ENCODE measurements around the gene ADAM33. TPM values are rescaled to one million over a fixed set of nuclear protein-coding genes. Genes with fewer than 3 reads are reported as not detected.

Gene ADAM33
- total and polyA plus RNA-seq, 4 donors: 0.11 to 1.2 (median 0.60) TPM

DNA sequence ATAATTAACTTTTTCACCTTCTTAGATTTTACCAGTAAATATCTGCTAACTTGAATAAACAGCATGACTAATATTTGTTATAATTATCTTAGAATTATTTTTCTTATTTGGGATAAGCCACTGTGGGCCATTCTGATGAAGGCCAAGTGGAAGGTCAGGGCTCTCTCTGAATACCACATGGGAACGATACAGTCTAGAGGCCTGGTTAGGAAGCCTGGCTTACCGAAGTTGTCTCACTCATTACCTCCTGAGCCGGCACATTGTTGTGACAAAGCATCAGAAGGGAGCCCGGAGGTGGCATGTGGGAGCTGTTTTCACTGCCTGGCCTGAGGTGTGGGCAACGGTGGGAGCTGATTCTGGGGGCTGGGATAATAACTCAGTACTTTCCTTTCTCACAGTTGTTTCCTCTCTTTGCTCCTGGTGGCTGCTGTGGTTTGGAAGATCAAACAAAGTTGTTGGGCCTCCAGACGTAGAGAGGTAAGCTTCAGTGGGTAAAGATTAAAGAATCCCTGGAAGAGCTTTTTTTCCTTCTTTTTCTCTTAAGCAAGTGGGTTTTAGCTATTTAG, 47.8 kb downstream of the ADAM33 start:
- WGBS: 80% methylated on average over 6 of the region's 6 CpGs
- no peak overlapping the region for H3K4me3 ChIP-seq (ENCODE audit: low read depth in 1 of 3, low read length in 3 of 3)
- H3K9me3 ChIP-seq (ENCODE audit: control insufficient read depth in 4 of 4, low read length in 3 of 4): no peaks in the 10 kb centered on the region
- peaks cover 0 to 33% (median 19%) of the 10 kb centered on the region in 4 donors for H3K4me1 ChIP-seq (ENCODE audit: control insufficient read depth in 4 of 4, insufficient read depth in 4 of 4, low read length in 3 of 4)
- H3K9ac ChIP-seq (ENCODE audit: low read depth in 1 of 2, low read length in 2 of 2): no peak overlapping the region
- peaks cover 0 to 6% (median 2%) of the 10 kb centered on the region in 4 donors for H3K36me3 ChIP-seq (ENCODE audit: control insufficient read depth in 4 of 4, insufficient read depth in 3 of 4, low read depth in 1 of 4, low read length in 3 of 4)
- TF ChIP-seq YY1 (IDR thresholded peaks at IDR 0.05) (no peak), RAD21 (IDR thresholded peaks at IDR 0.05) (no peak), SP1 (IDR thresholded peaks at IDR 0.05) (no peak), RXRA (IDR thresholded peaks at IDR 0.05) (no peak), JUND (IDR thresholded peaks at IDR 0.05) (no peak), FOXA1 (IDR thresholded peaks at IDR 0.05) (no peak), NR2F2 (IDR thresholded peaks at IDR 0.05) (no peak)
- H3K27ac ChIP-seq (ENCODE audit: low read depth in 1 of 2, low read length in 2 of 2): no peak overlapping the region
- H3K27me3 ChIP-seq (ENCODE audit: control insufficient read depth in 4 of 4, insufficient read depth in 4 of 4, low read length in 3 of 4): no peaks in the 10 kb centered on the region
- DNase-seq (ENCODE audit: low spot score): no peak

DNA sequence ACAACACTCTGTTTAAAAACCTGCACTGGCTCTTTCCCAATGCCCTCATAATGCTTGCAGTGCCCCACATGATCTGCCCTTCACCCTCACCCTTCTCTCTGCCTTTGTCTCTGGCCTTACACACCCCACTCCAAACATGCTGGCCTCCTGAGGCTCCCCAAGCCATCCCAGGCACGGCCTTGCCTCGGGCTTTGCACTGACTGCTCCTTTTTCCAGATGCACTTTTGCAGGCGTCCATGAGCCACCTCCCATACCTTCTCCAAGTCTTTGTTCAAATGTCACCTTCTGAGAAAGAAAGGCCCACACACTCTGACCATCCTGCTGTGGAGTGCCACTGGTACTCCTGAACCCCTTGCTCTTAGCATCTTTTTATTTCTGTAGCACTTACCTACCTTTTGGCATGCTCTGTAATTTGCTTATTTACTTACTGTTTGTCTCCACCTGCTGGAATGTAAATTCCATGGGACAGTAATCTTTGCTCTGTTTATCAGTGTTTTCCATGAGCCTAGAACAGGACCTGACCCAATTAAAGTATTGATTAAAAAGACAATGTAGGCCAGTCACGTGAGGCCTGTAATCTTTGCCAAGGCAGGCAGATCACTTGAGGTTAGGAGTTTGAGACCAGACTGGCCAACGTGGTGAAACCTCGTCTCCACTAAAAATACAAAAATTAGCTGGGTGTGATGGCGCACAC, 49.4 kb downstream of the ADAM33 start:
- 65% methylated on average over 7 of the region's 7 CpGs for WGBS
- DNase-seq (ENCODE audit: low spot score): no peak
- Histone ChIP-seq H3K27ac (ENCODE audit: low read depth in 1 of 2, low read length in 2 of 2) (no peak overlapping the region), H3K4me1 (ENCODE audit: control insufficient read depth in 4 of 4, insufficient read depth in 4 of 4, low read length in 3 of 4) (peaks cover 0 to 41% (median 25%) of the 10 kb centered on the region in 4 donors), H3K27me3 (ENCODE audit: control insufficient read depth in 4 of 4, insufficient read depth in 4 of 4, low read length in 3 of 4) (no peaks in the 10 kb centered on the region), H3K36me3 (ENCODE audit: control insufficient read depth in 4 of 4, insufficient read depth in 3 of 4, low read depth in 1 of 4, low read length in 3 of 4) (peaks cover 0 to 3% (median 0%) of the 10 kb centered on the region in 4 donors), H3K4me3 (ENCODE audit: low read depth in 1 of 3, low read length in 3 of 3) (no peak overlapping the region), H3K9me3 (ENCODE audit: control insufficient read depth in 4 of 4, low read length in 3 of 4) (no peaks in the 10 kb centered on the region), H3K9ac (ENCODE audit: low read depth in 1 of 2, low read length in 2 of 2) (no peak overlapping the region)
- TF ChIP-seq EGR1 (IDR thresholded peaks at IDR 0.05; ENCODE audit: low read depth in 2 of 2) (peak; percentile 24 to 70), RXRA (IDR thresholded peaks at IDR 0.05) (peak; percentile 84 to 89), RAD21 (IDR thresholded peaks at IDR 0.05) (peak; percentile 71 to 75), FOXA1 (IDR thresholded peaks at IDR 0.05) (peak; percentile 93), TAF1 (conservative IDR thresholded peaks at IDR 0.05) (no peak), SP1 (IDR thresholded peaks at IDR 0.05) (peak; percentile 70), FOXA2 (IDR thresholded peaks at IDR 0.05) (peak; percentile 97), YY1 (IDR thresholded peaks at IDR 0.05) (peak; percentile 48), JUND (IDR thresholded peaks at IDR 0.05) (peak; percentile 82), GABPA (IDR thresholded peaks at IDR 0.05 in 1 of 2, conservative IDR thresholded peaks at IDR 0.05 in 1 of 2) (no peak), NR2F2 (IDR thresholded peaks at IDR 0.05) (no peak), HNF4A (conservative IDR thresholded peaks at IDR 0.05) (peak; percentile 81 to 88), HNF4G (IDR thresholded peaks at IDR 0.05) (no peak)
- TF ChIP-seq, protein P1, sequence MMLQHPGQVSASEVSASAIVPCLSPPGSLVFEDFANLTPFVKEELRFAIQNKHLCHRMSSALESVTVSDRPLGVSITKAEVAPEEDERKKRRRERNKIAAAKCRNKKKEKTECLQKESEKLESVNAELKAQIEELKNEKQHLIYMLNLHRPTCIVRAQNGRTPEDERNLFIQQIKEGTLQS (IDR thresholded peaks at IDR 0.05): peak; percentile 54
- TF ChIP-seq, protein P2, sequence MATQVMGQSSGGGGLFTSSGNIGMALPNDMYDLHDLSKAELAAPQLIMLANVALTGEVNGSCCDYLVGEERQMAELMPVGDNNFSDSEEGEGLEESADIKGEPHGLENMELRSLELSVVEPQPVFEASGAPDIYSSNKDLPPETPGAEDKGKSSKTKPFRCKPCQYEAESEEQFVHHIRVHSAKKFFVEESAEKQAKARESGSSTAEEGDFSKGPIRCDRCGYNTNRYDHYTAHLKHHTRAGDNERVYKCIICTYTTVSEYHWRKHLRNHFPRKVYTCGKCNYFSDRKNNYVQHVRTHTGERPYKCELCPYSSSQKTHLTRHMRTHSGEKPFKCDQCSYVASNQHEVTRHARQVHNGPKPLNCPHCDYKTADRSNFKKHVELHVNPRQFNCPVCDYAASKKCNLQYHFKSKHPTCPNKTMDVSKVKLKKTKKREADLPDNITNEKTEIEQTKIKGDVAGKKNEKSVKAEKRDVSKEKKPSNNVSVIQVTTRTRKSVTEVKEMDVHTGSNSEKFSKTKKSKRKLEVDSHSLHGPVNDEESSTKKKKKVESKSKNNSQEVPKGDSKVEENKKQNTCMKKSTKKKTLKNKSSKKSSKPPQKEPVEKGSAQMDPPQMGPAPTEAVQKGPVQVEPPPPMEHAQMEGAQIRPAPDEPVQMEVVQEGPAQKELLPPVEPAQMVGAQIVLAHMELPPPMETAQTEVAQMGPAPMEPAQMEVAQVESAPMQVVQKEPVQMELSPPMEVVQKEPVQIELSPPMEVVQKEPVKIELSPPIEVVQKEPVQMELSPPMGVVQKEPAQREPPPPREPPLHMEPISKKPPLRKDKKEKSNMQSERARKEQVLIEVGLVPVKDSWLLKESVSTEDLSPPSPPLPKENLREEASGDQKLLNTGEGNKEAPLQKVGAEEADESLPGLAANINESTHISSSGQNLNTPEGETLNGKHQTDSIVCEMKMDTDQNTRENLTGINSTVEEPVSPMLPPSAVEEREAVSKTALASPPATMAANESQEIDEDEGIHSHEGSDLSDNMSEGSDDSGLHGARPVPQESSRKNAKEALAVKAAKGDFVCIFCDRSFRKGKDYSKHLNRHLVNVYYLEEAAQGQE (IDR thresholded peaks at IDR 0.05): peak; percentile 91
- TF ChIP-seq, protein P3, sequence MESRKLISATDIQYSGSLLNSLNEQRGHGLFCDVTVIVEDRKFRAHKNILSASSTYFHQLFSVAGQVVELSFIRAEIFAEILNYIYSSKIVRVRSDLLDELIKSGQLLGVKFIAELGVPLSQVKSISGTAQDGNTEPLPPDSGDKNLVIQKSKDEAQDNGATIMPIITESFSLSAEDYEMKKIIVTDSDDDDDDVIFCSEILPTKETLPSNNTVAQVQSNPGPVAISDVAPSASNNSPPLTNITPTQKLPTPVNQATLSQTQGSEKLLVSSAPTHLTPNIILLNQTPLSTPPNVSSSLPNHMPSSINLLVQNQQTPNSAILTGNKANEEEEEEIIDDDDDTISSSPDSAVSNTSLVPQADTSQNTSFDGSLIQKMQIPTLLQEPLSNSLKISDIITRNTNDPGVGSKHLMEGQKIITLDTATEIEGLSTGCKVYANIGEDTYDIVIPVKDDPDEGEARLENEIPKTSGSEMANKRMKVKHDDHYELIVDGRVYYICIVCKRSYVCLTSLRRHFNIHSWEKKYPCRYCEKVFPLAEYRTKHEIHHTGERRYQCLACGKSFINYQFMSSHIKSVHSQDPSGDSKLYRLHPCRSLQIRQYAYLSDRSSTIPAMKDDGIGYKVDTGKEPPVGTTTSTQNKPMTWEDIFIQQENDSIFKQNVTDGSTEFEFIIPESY (IDR thresholded peaks at IDR 0.05): peak; percentile 63
- TF ChIP-seq, protein P4, sequence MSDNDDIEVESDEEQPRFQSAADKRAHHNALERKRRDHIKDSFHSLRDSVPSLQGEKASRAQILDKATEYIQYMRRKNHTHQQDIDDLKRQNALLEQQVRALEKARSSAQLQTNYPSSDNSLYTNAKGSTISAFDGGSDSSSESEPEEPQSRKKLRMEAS (IDR thresholded peaks at IDR 0.05): no peak
- TF ChIP-seq, protein P5, sequence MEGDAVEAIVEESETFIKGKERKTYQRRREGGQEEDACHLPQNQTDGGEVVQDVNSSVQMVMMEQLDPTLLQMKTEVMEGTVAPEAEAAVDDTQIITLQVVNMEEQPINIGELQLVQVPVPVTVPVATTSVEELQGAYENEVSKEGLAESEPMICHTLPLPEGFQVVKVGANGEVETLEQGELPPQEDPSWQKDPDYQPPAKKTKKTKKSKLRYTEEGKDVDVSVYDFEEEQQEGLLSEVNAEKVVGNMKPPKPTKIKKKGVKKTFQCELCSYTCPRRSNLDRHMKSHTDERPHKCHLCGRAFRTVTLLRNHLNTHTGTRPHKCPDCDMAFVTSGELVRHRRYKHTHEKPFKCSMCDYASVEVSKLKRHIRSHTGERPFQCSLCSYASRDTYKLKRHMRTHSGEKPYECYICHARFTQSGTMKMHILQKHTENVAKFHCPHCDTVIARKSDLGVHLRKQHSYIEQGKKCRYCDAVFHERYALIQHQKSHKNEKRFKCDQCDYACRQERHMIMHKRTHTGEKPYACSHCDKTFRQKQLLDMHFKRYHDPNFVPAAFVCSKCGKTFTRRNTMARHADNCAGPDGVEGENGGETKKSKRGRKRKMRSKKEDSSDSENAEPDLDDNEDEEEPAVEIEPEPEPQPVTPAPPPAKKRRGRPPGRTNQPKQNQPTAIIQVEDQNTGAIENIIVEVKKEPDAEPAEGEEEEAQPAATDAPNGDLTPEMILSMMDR (IDR thresholded peaks at IDR 0.05; ENCODE audit: low read depth, low read length, missing input control): peak; percentile 37
